PC-9 (cell line): Measurements from ENCODE around the gene GON4L.

ENCODE experiments used
- CTCF ChIP-seq: fragments of 200-600 bp; sonication (generic); conservative IDR thresholded peaks from 2 replicates; pipeline ENCODE4 v1.6.1; 2017; ENCODE audit warnings: mixed run types, antibody characterized with exemption, mild to moderate bottlenecking, moderate library complexity
- EZH2 ChIP-seq: fragments of 200-600 bp; sonication (generic); IDR thresholded peaks from 2 replicates; pipeline ENCODE4 v1.8.0; 2017; ENCODE audit warnings: antibody characterized with exemption, low read depth

GRCh38 chr1:155856975-155857930, at the start of gene GON4L:
- TF ChIP-seq CTCF (no peak), EZH2 (no peak)
